H1 (cell line): ENCODE data around the gene FBN2. TPM values are rescaled to one million over a fixed set of nuclear protein-coding genes. Genes with fewer than 3 reads are reported as not detected.

ENCODE experiments used
- CTCF ChIA-PET: fragments of 300-600 bp; sonication (Branson Sonifier 250); formaldehyde crosslinking; loops from one replicate; lab custom pipeline; 2021; ENCODE audit not compliant: partially characterized antibody; lab: Charles Lee
- POLR2A ChIA-PET: fragments of 300-600 bp; sonication (Branson Sonifier 250); formaldehyde crosslinking; loops from one replicate; lab custom pipeline; 2021; ENCODE audit warnings: inconsistent platforms; ENCODE audit not compliant: partially characterized antibody; lab: Charles Lee
- DNase-seq, 2 experiments: peaks; one replicate each; pipeline versions ENCODE4 v3.0.0 to v3.0.0-alpha.2; 2010 to 2022; ENCODE audit warnings: low spot score in 2 of 2, low read depth in 1 of 2, mixed read lengths in 1 of 2
- FAIRE-seq: peaks from 2 replicates; lab custom pipeline; 2011; peaks lifted over from hg19 to GRCh38; lab: Jason Lieb, UNC
- H2AFZ ChIP-seq: 2 replicates; pipeline ENCODE4 v1.8.1; 2012; ENCODE audit warnings: low read length, inconsistent platforms
- H2AK5ac ChIP-seq: 2 replicates; pipeline ENCODE4 v1.6.1; 2013; ENCODE audit warnings: low read depth, low read length
- H2BK120ac ChIP-seq: replicated peaks from 2 replicates; pipeline ENCODE3; 2013; ENCODE audit warnings: low read depth, low read length, inconsistent platforms
- H2BK12ac ChIP-seq: 2 replicates; pipeline ENCODE4 v1.6.1; 2013; ENCODE audit warnings: low read depth, low read length
- H2BK15ac ChIP-seq: 2 replicates; pipeline ENCODE4 v1.6.1; 2013; ENCODE audit warnings: low read length
- H2BK20ac ChIP-seq: 2 replicates; pipeline ENCODE4 v1.6.1; 2013; ENCODE audit warnings: low read length
- H2BK5ac ChIP-seq: 2 replicates; pipeline ENCODE4 v1.6.1; 2013; ENCODE audit warnings: low read depth, low read length
- H3K14ac ChIP-seq: 2 replicates; pipeline ENCODE4 v1.6.1; 2013; ENCODE audit warnings: inconsistent platforms; ENCODE audit not compliant: insufficient read length
- H3K18ac ChIP-seq: 2 replicates; pipeline ENCODE4 v1.6.1; 2013; ENCODE audit warnings: low read length; ENCODE audit errors: extremely low read depth
- H3K23ac ChIP-seq: 2 replicates; pipeline ENCODE4 v1.6.1; 2013; ENCODE audit warnings: inconsistent platforms; ENCODE audit not compliant: insufficient read length
- H3K23me2 ChIP-seq: 2 replicates; pipeline ENCODE4 v1.6.1; 2013; ENCODE audit warnings: low read depth, low read length
- H3K27ac ChIP-seq: 2 replicates; pipeline ENCODE4 v1.6.1; 2011; ENCODE audit warnings: low read depth, low read length, inconsistent platforms
- H3K27me3 ChIP-seq, 4 experiments: replicated peaks in 1 of 4; 1 replicate in 1 of 4; 2 replicates in 3 of 4; pipeline versions ENCODE4 v1.6.1 to v1.8.1; 2011 to 2013; ENCODE audit warnings: low read length in 3 of 4, mild to moderate bottlenecking in 3 of 4, inconsistent platforms in 2 of 4, mixed read lengths in 2 of 4, moderate library complexity in 1 of 4; ENCODE audit not compliant: control insufficient read depth in 3 of 4, insufficient read depth in 3 of 4; ENCODE audit errors: extremely low read depth in 1 of 4
- H3K36me3 ChIP-seq, 4 experiments: 2 replicates each; pipeline versions ENCODE4 v1.6.1 to v1.8.1; 2011 to 2013; ENCODE audit warnings: mild to moderate bottlenecking in 4 of 4, low read length in 3 of 4, moderate library complexity in 2 of 4, control low read depth in 1 of 4, inconsistent platforms in 1 of 4; ENCODE audit not compliant: insufficient read depth in 4 of 4, control insufficient read depth in 2 of 4
- H3K4ac ChIP-seq: replicated peaks from 2 replicates; pipeline ENCODE3; 2013; ENCODE audit warnings: low read length, low read depth, mixed read lengths, inconsistent platforms; ENCODE audit not compliant: insufficient read length
- H3K4me1 ChIP-seq, 4 experiments: replicated peaks in 1 of 4; 1 replicate in 1 of 4; 2 replicates in 3 of 4; pipeline versions ENCODE4 v1.6.1 to v1.8.1; 2011 to 2013; ENCODE audit warnings: low read length in 3 of 4, inconsistent platforms in 2 of 4, mixed read lengths in 1 of 4; ENCODE audit not compliant: insufficient read depth in 4 of 4, control insufficient read depth in 3 of 4
- H3K4me2 ChIP-seq, 2 experiments: 2 replicates each; pipeline versions ENCODE4 v1.6.1 to v1.8.1; 2011 to 2013; ENCODE audit warnings: low read depth in 2 of 2, low read length in 2 of 2, control low read depth in 1 of 2, inconsistent platforms in 1 of 2, mild to moderate bottlenecking in 1 of 2; ENCODE audit not compliant: insufficient read depth in 1 of 2
- H3K4me3 ChIP-seq, 4 experiments: fragments of 200-600, 300-600 bp in 1 of 4; sonication (generic), shearing (Covaris generic), sonication (Bioruptor Twin) in 1 of 4; 2 replicates each; pipeline versions ENCODE4 v1.5.1 to v1.8.1; 2011 to 2016; ENCODE audit warnings: low read length in 4 of 4, low read depth in 3 of 4, control low read depth in 2 of 4, inconsistent platforms in 2 of 4, mild to moderate bottlenecking in 2 of 4, mixed read lengths in 1 of 4, moderate library complexity in 1 of 4; ENCODE audit not compliant: insufficient read depth in 2 of 4; ENCODE audit errors: extremely low read depth in 1 of 4
- H3K56ac ChIP-seq: replicated peaks from 2 replicates; pipeline ENCODE3; 2013; ENCODE audit warnings: low read depth, mild to moderate bottlenecking, mixed read lengths, low read length, inconsistent platforms; ENCODE audit not compliant: insufficient read length
- H3K79me1 ChIP-seq: 2 replicates; pipeline ENCODE4 v1.6.1; 2013; ENCODE audit warnings: low read depth, low read length, control low read depth
- H3K79me2 ChIP-seq, 2 experiments: 2 replicates each; pipeline versions ENCODE4 v1.6.1 to v1.8.1; 2012 to 2013; ENCODE audit warnings: low read length in 2 of 2, mild to moderate bottlenecking in 2 of 2, inconsistent platforms in 1 of 2; ENCODE audit not compliant: insufficient read depth in 2 of 2, control insufficient read depth in 1 of 2
- H3K9ac ChIP-seq, 4 experiments: replicated peaks in 1 of 4; 1 replicate in 1 of 4; 2 replicates in 3 of 4; pipeline versions ENCODE4 v1.6.1 to v1.8.1; 2011 to 2013; ENCODE audit warnings: low read depth in 3 of 4, low read length in 3 of 4, control low read depth in 2 of 4, mild to moderate bottlenecking in 2 of 4, moderate library complexity in 2 of 4, inconsistent platforms in 1 of 4; ENCODE audit errors: extremely low read depth in 1 of 4
- H3K9me3 ChIP-seq, 2 experiments: 2 replicates each; pipeline versions ENCODE4 v1.6.1 to v1.8.1; 2012 to 2013; ENCODE audit warnings: mild to moderate bottlenecking in 2 of 2, moderate library complexity in 2 of 2, control low read depth in 1 of 2, inconsistent platforms in 1 of 2, low read depth in 1 of 2, low read length in 1 of 2, mixed read lengths in 1 of 2; ENCODE audit not compliant: insufficient read depth in 2 of 2
- H4K20me1 ChIP-seq, 2 experiments: replicated peaks in 1 of 2; 2 replicates each; pipeline versions ENCODE3 to v1.8.1; 2011 to 2013; ENCODE audit warnings: inconsistent platforms in 2 of 2, low read length in 2 of 2, mild to moderate bottlenecking in 1 of 2; ENCODE audit not compliant: insufficient read depth in 2 of 2, control insufficient read depth in 1 of 2
- H4K5ac ChIP-seq: 2 replicates; pipeline ENCODE4 v1.6.1; 2013; ENCODE audit warnings: low read length, low read depth, mixed read lengths, inconsistent platforms; ENCODE audit not compliant: insufficient read length
- H4K8ac ChIP-seq: 2 replicates; pipeline ENCODE4 v1.8.0; 2013; ENCODE audit warnings: mild to moderate bottlenecking, moderate library complexity, low read length, inconsistent platforms; ENCODE audit not compliant: insufficient read depth; ENCODE audit errors: extremely low read depth
- H4K91ac ChIP-seq: replicated peaks from 2 replicates; pipeline ENCODE3; 2013; ENCODE audit warnings: low read length, mixed read lengths, inconsistent platforms; ENCODE audit not compliant: insufficient read length
- BACH1 ChIP-seq: IDR thresholded peaks from 2 replicates; pipeline ENCODE4 v1.6.1; 2012; ENCODE audit warnings: low read length, improper control_type of control experiment
- HDAC2 ChIP-seq, 2 experiments: fragments of 300-600 bp in 1 of 2; sonication (generic) in 1 of 2; IDR thresholded peaks; 2 replicates each; pipeline ENCODE4 v1.6.1; 2011 to 2012; ENCODE audit warnings: low read depth in 2 of 2, low read length in 2 of 2, mild to moderate bottlenecking in 2 of 2, moderate library complexity in 2 of 2, borderline replicate concordance in 1 of 2, inconsistent platforms in 1 of 2
- KDM4A ChIP-seq: IDR thresholded peaks from one replicate; pipeline ENCODE4 v1.7.1; 2012; ENCODE audit warnings: low read depth, mild to moderate bottlenecking, moderate library complexity, low read length, inconsistent platforms; ENCODE audit not compliant: severe bottlenecking
- POLR2A ChIP-seq, 2 experiments: IDR thresholded peaks; 1 replicate in 1 of 2; 2 replicates in 1 of 2; pipeline ENCODE4 v1.6.1; 2011; ENCODE audit warnings: low read depth in 2 of 2, low read length in 2 of 2, mild to moderate bottlenecking in 2 of 2; ENCODE audit errors: control extremely low read depth in 1 of 2
- RBBP5 ChIP-seq: IDR thresholded peaks from 2 replicates; pipeline ENCODE4 v1.7.1; 2012; ENCODE audit warnings: low read depth, mild to moderate bottlenecking, inconsistent platforms, low read length, moderate library complexity, borderline replicate concordance
- RFX5 ChIP-seq: IDR thresholded peaks from 2 replicates; pipeline ENCODE4 v1.6.1; 2011; ENCODE audit warnings: low read depth, low read length, improper control_type of control experiment, borderline replicate concordance
- SP4 ChIP-seq: IDR thresholded peaks from 2 replicates; pipeline ENCODE4 v1.6.1; 2012; ENCODE audit warnings: low read length, inconsistent platforms
- WGBS, 2 experiments: shearing (Covaris generic) in 1 of 2; methylation state at CpG; one replicate each; pipeline versions ENCODE4 v1.1.6 to v1.1.7; 2013 to 2015; ENCODE audit warnings: low lambda C conversion rate in 2 of 2, mixed read lengths in 2 of 2, inconsistent platforms in 1 of 2, low coverage in 1 of 2, missing lambda C conversion rate in 1 of 2; ENCODE audit not compliant: insufficient replicate concordance in 2 of 2, insufficient coverage in 1 of 2, insufficient read length in 1 of 2; ENCODE audit errors: extremely low coverage in 1 of 2, missing lambda C conversion rate in 1 of 2; 5-methylcytosine and 5-hydroxymethylcytosine counted together
- polyA plus RNA-seq, 7 experiments: library from polyadenylated mRNA; depleted of rRNA in 3 of 7; stranded (reverse) in 5 of 7; unstranded in 2 of 7; fragments of >200 nt in 5 of 7; fragments of 200-250 nt in 2 of 7; gene quantifications; 1 replicate in 5 of 7; 2 replicates in 1 of 7; 4 replicates in 1 of 7; pipeline versions ENCODE4 v1.2.1 to v1.2.3, GENCODE V29; 2011 to 2013; ENCODE audit warnings: missing spikeins in 2 of 7, mixed read lengths in 2 of 7
- total RNA-seq: library from RNA; stranded (reverse); fragmentation: NEBNext Ultra II Directional; extraction: Animal tissue kit (Norgen Biotek cat#: 25700); gene quantifications from 2 replicates; pipeline ENCODE4 v1.2.1, GENCODE V29; 2021

Gene FBN2
- total and polyA plus RNA-seq, 2 of the 8 experiments (the other 6 are each of a cell fraction or from before 2014, with no cell fraction given): 14.1 to 16.3 TPM

GRCh38 chr5:128346038-128346437 lies 192.0 kb downstream of the FBN2 start:
- no peak overlapping the region for H3K23ac ChIP-seq
- TF ChIP-seq HDAC2 (IDR thresholded peaks at IDR 0.05; ENCODE audit: borderline replicate concordance in 1 of 2, low read depth in 2 of 2, low read length in 2 of 2): no peak
- TF ChIP-seq KDM4A: no peak
- TF ChIP-seq RFX5: no peak
- no peak for TF ChIP-seq POLR2A (IDR thresholded peaks at IDR 0.05; ENCODE audit: control extremely low read depth in 1 of 2, low read depth in 2 of 2, low read length in 2 of 2)
- TF ChIP-seq RBBP5: no peak
- TF ChIP-seq BACH1: no peak
- no peak for TF ChIP-seq SP4
- TF ChIP-seq, all 59 proteins: peak for 0

More at GRCh38 chr5:128346038-128346437, 192.0 kb downstream of the FBN2 start:
- no peaks in the 10 kb centered on the region for H3K79me2 ChIP-seq
- H2BK15ac ChIP-seq: no peak overlapping the region
- peaks cover 0 to 12% (median 0%) of the 10 kb centered on the region in 4 experiments; a peak in 4 of 8 replicates for H3K36me3 ChIP-seq
- no peaks in the 10 kb centered on the region for H3K23me2 ChIP-seq
- no peak overlapping the region for H3K27ac ChIP-seq
- H2AFZ ChIP-seq: no peak overlapping the region
- H3K9me3 ChIP-seq: no peaks in the 10 kb centered on the region
- no peak overlapping the region for H4K5ac ChIP-seq
- H3K27me3 ChIP-seq: no peaks in the 10 kb centered on the region
- no peak overlapping the region for H2BK20ac ChIP-seq
- no peaks in the 10 kb centered on the region for H3K4me1 ChIP-seq
- no peak overlapping the region for H2BK12ac ChIP-seq
- no peak overlapping the region for H4K91ac ChIP-seq
- ChIA-PET CTCF (interaction anchor here (1.2 kb wide), 1 partner anchor 8 kb away, joined by 3 read pairs; no protein-coding TSS in a partner anchor), POLR2A (no interaction called here)
- WGBS, 2 experiments: 93% methylated on average over 3 of the region's 3 CpGs; no CpG with 5 or more reads in 1 of the 2 experiments
- no peaks in the 10 kb centered on the region for H3K79me1 ChIP-seq
- H3K18ac ChIP-seq: no peak overlapping the region
- no peak overlapping the region for H2BK120ac ChIP-seq
- H3K56ac ChIP-seq: no peak overlapping the region
- H3K9ac ChIP-seq: no peak overlapping the region
- H3K4ac ChIP-seq: no peak overlapping the region
- no peak overlapping the region for H3K14ac ChIP-seq
- H3K4me3 ChIP-seq: no peak overlapping the region
- no peak overlapping the region for H2AK5ac ChIP-seq
- no peak overlapping the region for H3K4me2 ChIP-seq
- H4K20me1 ChIP-seq: no peaks in the 10 kb centered on the region
- H2BK5ac ChIP-seq: no peak overlapping the region
- FAIRE-seq (no peak), DNase-seq (no peak)
- H4K8ac ChIP-seq: no peak overlapping the region
